ENCODE data around the gene ARHGAP31. TPM values are rescaled to one million over a fixed set of nuclear protein-coding genes. Genes with fewer than 3 reads are reported as not detected.

The ARHGAP31 gene
- total and polyA plus RNA-seq, 9 donors: 6.3 to 41.4 (median 21.3) TPM

- no peak overlapping the region for H3K27ac ChIP-seq
- TF ChIP-seq POLR2A (IDR thresholded peaks at IDR 0.05) (no peak), EP300 (IDR thresholded peaks at IDR 0.05) (no peak)
- TF ChIP-seq, protein P1, sequence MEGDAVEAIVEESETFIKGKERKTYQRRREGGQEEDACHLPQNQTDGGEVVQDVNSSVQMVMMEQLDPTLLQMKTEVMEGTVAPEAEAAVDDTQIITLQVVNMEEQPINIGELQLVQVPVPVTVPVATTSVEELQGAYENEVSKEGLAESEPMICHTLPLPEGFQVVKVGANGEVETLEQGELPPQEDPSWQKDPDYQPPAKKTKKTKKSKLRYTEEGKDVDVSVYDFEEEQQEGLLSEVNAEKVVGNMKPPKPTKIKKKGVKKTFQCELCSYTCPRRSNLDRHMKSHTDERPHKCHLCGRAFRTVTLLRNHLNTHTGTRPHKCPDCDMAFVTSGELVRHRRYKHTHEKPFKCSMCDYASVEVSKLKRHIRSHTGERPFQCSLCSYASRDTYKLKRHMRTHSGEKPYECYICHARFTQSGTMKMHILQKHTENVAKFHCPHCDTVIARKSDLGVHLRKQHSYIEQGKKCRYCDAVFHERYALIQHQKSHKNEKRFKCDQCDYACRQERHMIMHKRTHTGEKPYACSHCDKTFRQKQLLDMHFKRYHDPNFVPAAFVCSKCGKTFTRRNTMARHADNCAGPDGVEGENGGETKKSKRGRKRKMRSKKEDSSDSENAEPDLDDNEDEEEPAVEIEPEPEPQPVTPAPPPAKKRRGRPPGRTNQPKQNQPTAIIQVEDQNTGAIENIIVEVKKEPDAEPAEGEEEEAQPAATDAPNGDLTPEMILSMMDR (IDR thresholded peaks at IDR 0.05): no peak
- H3K4me1 ChIP-seq (ENCODE audit: insufficient read depth): peaks cover 5% of the 10 kb centered on the region
- DNase-seq: no peak
- no peaks in the 10 kb centered on the region for H3K9me3 ChIP-seq
- 19 to 49% (median 26%) methylated on average over 5 of the region's 5 CpGs for WGBS, 3 donors
- H3K27me3 ChIP-seq: no peaks in the 10 kb centered on the region
- H3K36me3 ChIP-seq: no peaks in the 10 kb centered on the region
- H3K4me3 ChIP-seq: no peak overlapping the region
- intact Hi-C loops (cut with DNase I): no loop called here
Measured at GRCh38 chr3:119340446-119340845, 46.3 kb downstream of the ARHGAP31 start.

DNA sequence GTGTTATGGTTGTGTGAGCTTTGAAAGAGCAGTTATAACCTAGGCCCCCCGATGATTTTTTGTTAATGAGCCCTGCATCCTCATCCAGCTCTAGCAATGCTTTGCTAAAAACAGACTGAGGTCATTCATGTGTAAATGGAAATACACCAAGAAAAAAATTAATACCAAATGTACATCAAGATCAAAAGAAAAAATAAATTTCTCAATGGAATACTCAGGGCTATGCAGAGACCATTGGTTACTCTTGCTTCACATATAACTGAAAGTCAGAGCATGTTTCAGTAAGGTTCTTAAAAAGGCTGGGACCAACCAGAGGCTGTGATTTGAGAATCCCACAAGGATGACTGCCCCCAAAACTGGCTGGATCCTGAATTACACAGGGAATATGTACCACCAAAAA lies 48.0 kb downstream of the ARHGAP31 start:
- Histone ChIP-seq H3K4me3 (no peak overlapping the region), H3K27ac (no peak overlapping the region), H3K27me3 (no peaks in the 10 kb centered on the region), H3K9me3 (no peaks in the 10 kb centered on the region), H3K36me3 (no peaks in the 10 kb centered on the region), H3K4me1 (ENCODE audit: insufficient read depth) (peaks cover 5% of the 10 kb centered on the region)
- TF ChIP-seq, protein P1 (IDR thresholded peaks at IDR 0.05): no peak
- TF ChIP-seq EP300 (IDR thresholded peaks at IDR 0.05): no peak
- TF ChIP-seq POLR2A (IDR thresholded peaks at IDR 0.05): no peak
- intact Hi-C loops (cut with DNase I): no loop called here
- WGBS, 3 donors: 70 to 97% (median 89%) methylated on average over 1 of the region's 1 CpG
- no peak for DNase-seq

GRCh38 chr3:119343719-119344118 lies 49.5 kb downstream of the ARHGAP31 start:
- intact Hi-C loops (cut with DNase I): no loop called here
- 81 to 87% (median 82%) methylated on average over 5 of the region's 5 CpGs for WGBS, 3 donors
- no peaks in the 10 kb centered on the region for H3K36me3 ChIP-seq
- DNase-seq: no peak
- TF ChIP-seq POLR2A (IDR thresholded peaks at IDR 0.05): no peak
- TF ChIP-seq, protein P1 (IDR thresholded peaks at IDR 0.05): no peak
- no peak for TF ChIP-seq EP300 (IDR thresholded peaks at IDR 0.05)
- H3K4me1 ChIP-seq (ENCODE audit: insufficient read depth): peaks cover 5% of the 10 kb centered on the region
- no peaks in the 10 kb centered on the region for H3K9me3 ChIP-seq
- H3K27ac ChIP-seq: no peak overlapping the region
- no peaks in the 10 kb centered on the region for H3K27me3 ChIP-seq
- no peak overlapping the region for H3K4me3 ChIP-seq

DNA sequence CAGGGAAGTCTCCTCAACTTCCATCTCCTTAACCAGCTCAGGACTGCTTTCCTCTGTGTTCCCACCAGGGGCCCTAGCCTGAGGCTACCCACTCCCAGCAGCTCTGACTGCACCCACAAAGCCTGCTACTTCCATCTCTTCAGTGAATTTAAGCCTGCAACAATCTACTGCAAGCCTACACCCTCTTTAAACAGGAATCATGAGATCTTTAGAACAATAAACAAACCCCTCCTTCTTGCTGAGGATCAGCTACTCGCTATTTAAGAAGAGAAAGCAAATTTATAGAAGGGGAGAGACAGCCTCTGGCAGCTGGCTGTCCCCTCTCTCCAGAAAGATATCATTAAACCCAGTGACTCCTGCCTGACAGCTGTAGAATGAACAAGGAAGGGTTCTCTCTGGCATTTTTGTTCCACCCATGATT lies 51.9 kb downstream of the ARHGAP31 start:
- TF ChIP-seq EP300 (IDR thresholded peaks at IDR 0.05) (no peak), POLR2A (IDR thresholded peaks at IDR 0.05) (no peak)
- TF ChIP-seq, protein P1 (IDR thresholded peaks at IDR 0.05): no peak
- DNase-seq: no peak
- WGBS, 3 donors: 52 to 83% (median 58%) methylated on average over 1 of the region's 1 CpG
- no peaks in the 10 kb centered on the region for H3K27me3 ChIP-seq
- H3K4me1 ChIP-seq (ENCODE audit: insufficient read depth): peaks cover 4% of the 10 kb centered on the region
- no peak overlapping the region for H3K27ac ChIP-seq
- no peaks in the 10 kb centered on the region for H3K36me3 ChIP-seq
- H3K9me3 ChIP-seq: no peaks in the 10 kb centered on the region
- intact Hi-C loops (cut with DNase I): no loop called here
- H3K4me3 ChIP-seq: no peak overlapping the region
